Astrocyte (in vitro differentiated cells and primary cell): ENCODE measurements around the gene RBCK1. TPM values are rescaled to one million over a fixed set of nuclear protein-coding genes. Genes with fewer than 3 reads are reported as not detected.

Experiments
- DNase-seq: peaks from one replicate; pipeline ENCODE4 v3.0.0-alpha.2; 2010; ENCODE audit warnings: low read depth
- FAIRE-seq: peaks from 2 replicates; lab custom pipeline; 2011; peaks lifted over from hg19 to GRCh38; lab: Jason Lieb, UNC
- H2AFZ ChIP-seq: 2 replicates; pipeline ENCODE4 v1.6.0; 2012; ENCODE audit warnings: low read depth, low read length, inconsistent platforms
- H3K27ac ChIP-seq: 2 replicates; pipeline ENCODE4 v1.5.1; 2011; ENCODE audit warnings: low read depth, low read length, inconsistent platforms
- H3K27me3 ChIP-seq: 2 replicates; pipeline ENCODE4 v1.6.0; 2011; ENCODE audit warnings: low read length, inconsistent platforms; ENCODE audit not compliant: insufficient read depth
- H3K36me3 ChIP-seq: 2 replicates; pipeline ENCODE4 v1.5.1; 2011; ENCODE audit warnings: low read length, inconsistent platforms; ENCODE audit not compliant: insufficient read depth
- H3K4me1 ChIP-seq: 2 replicates; pipeline ENCODE4 v1.5.1; 2011; ENCODE audit warnings: low read length, inconsistent platforms; ENCODE audit not compliant: insufficient read depth
- H3K4me2 ChIP-seq: 2 replicates; pipeline ENCODE4 v1.6.0; 2012; ENCODE audit warnings: low read length, inconsistent platforms
- H3K4me3 ChIP-seq: 2 replicates; pipeline ENCODE4 v1.5.1; 2011; ENCODE audit warnings: low read depth, mild to moderate bottlenecking, low read length, inconsistent platforms; ENCODE audit not compliant: insufficient read depth
- H3K79me2 ChIP-seq: 2 replicates; pipeline ENCODE4 v1.6.0; 2012; ENCODE audit warnings: mild to moderate bottlenecking, low read length, inconsistent platforms; ENCODE audit not compliant: insufficient read depth
- H3K9ac ChIP-seq: 2 replicates; pipeline ENCODE4 v1.6.0; 2012; ENCODE audit warnings: mild to moderate bottlenecking, low read length, inconsistent platforms
- H3K9me3 ChIP-seq: 2 replicates; pipeline ENCODE4 v1.5.1; 2012; ENCODE audit warnings: low read depth, mild to moderate bottlenecking, low read length, inconsistent platforms; ENCODE audit not compliant: insufficient read depth
- H4K20me1 ChIP-seq: 2 replicates; pipeline ENCODE4 v1.6.0; 2012; ENCODE audit warnings: low read length, inconsistent platforms; ENCODE audit not compliant: insufficient read depth
- H3K27ac Mint-ChIP-seq: one replicate; pipeline ENCODE4 v1.8.0; 2021; ENCODE audit warnings: mild to moderate bottlenecking, mixed read lengths; ENCODE audit not compliant: unreplicated experiment
- H3K27me3 Mint-ChIP-seq: one replicate; pipeline ENCODE4 v1.8.0; 2021; ENCODE audit warnings: low read depth, mixed read lengths; ENCODE audit not compliant: unreplicated experiment
- H3K36me3 Mint-ChIP-seq: one replicate; pipeline ENCODE4 v1.8.0; 2021; ENCODE audit warnings: low read depth, mixed read lengths; ENCODE audit not compliant: unreplicated experiment
- H3K4me1 Mint-ChIP-seq: one replicate; pipeline ENCODE4 v1.8.0; 2021; ENCODE audit warnings: low read depth, mixed read lengths; ENCODE audit not compliant: unreplicated experiment
- H3K4me3 Mint-ChIP-seq: one replicate; pipeline ENCODE4 v1.8.0; 2021; ENCODE audit warnings: mild to moderate bottlenecking, moderate library complexity, mixed read lengths; ENCODE audit not compliant: unreplicated experiment
- H3K9me3 Mint-ChIP-seq: one replicate; pipeline ENCODE4 v1.8.0; 2021; ENCODE audit warnings: mild to moderate bottlenecking, mixed read lengths; ENCODE audit not compliant: unreplicated experiment
- CTCF ChIP-seq: IDR thresholded peaks from 2 replicates; pipeline ENCODE4 v1.5.1; 2011; ENCODE audit warnings: low read depth, mild to moderate bottlenecking, inconsistent platforms, low read length, moderate library complexity; ENCODE audit not compliant: insufficient read depth
- EZH2 ChIP-seq: IDR thresholded peaks from 2 replicates; pipeline ENCODE4 v1.6.1; 2012; ENCODE audit warnings: mild to moderate bottlenecking, low read length, inconsistent platforms; ENCODE audit not compliant: insufficient read depth
- total RNA-seq: library from RNA; stranded (reverse); gene quantifications from 2 replicates; pipeline ENCODE4 v1.2.1, GENCODE V29; 2021

Gene RBCK1
- total RNA-seq, 1 donor from 2014 or later, result 124 TPM

DNA sequence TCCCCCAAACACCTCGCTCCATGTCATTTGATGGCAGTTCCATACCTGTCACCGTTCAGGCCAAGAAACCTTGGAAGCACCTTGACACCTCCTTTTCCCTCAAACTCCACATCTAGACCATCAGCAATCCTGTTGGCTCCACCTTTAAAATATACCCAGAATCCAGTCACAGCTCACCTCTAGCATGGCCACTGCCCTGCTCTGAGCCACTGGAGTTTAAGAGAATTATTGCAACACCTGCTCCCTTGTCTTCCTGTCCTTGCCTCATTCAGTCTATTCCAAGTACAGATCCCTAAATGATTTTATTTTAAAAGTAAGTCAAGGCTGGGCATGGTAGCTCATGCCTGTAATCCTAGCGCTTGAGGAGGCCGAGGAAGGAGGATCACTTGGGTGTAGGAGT lies 39.2 kb upstream of the RBCK1 start:
- Histone ChIP-seq H3K27me3 (no peaks in the 10 kb centered on the region), H3K9me3 (no peaks in the 10 kb centered on the region), H3K9ac (no peak overlapping the region), H3K79me2 (no peaks in the 10 kb centered on the region), H4K20me1 (no peaks in the 10 kb centered on the region), H3K27ac (no peak overlapping the region), H3K4me2 (no peak overlapping the region), H3K4me1 (peaks cover 22% of the 10 kb centered on the region), H3K4me3 (no peak overlapping the region), H2AFZ (no peak overlapping the region), H3K36me3 (no peaks in the 10 kb centered on the region)
- DNase-seq (no peak), FAIRE-seq (no peak)
- TF ChIP-seq EZH2 (no peak), CTCF (no peak)
- Mint-ChIP-seq H3K36me3 (no peaks in the 10 kb centered on the region), H3K4me1 (peaks cover 23% of the 10 kb centered on the region), H3K4me3 (no peak overlapping the region), H3K27ac (peak overlapping the region; percentile 41), H3K9me3 (no peaks in the 10 kb centered on the region), H3K27me3 (no peaks in the 10 kb centered on the region)

- Histone ChIP-seq H3K9ac (no peak overlapping the region), H3K4me2 (no peak overlapping the region), H3K27ac (no peak overlapping the region), H4K20me1 (no peaks in the 10 kb centered on the region), H3K9me3 (no peaks in the 10 kb centered on the region), H3K79me2 (no peaks in the 10 kb centered on the region), H2AFZ (no peak overlapping the region), H3K36me3 (no peaks in the 10 kb centered on the region), H3K4me1 (peaks cover 17% of the 10 kb centered on the region), H3K27me3 (no peaks in the 10 kb centered on the region), H3K4me3 (no peak overlapping the region)
- no peak overlapping the region for H3K27ac Mint-ChIP-seq
- DNase-seq, result no peak
- no peak overlapping the region for H3K4me3 Mint-ChIP-seq
- H3K36me3 Mint-ChIP-seq, result no peaks in the 10 kb centered on the region
- peaks cover 21% of the 10 kb centered on the region for H3K4me1 Mint-ChIP-seq
- FAIRE-seq, result no peak
- no peaks in the 10 kb centered on the region for H3K9me3 Mint-ChIP-seq
- TF ChIP-seq EZH2 (no peak), CTCF (no peak)
- no peaks in the 10 kb centered on the region for H3K27me3 Mint-ChIP-seq
Measured at GRCh38 chr20:370151-370600, 37.9 kb upstream of the RBCK1 start.

GRCh38 chr20:370977-371754 lies 36.9 kb upstream of the RBCK1 start:
- Histone ChIP-seq H3K9ac (no peak overlapping the region), H3K4me3 (no peak overlapping the region), H2AFZ (no peak overlapping the region), H3K79me2 (no peaks in the 10 kb centered on the region), H3K9me3 (no peaks in the 10 kb centered on the region), H4K20me1 (no peaks in the 10 kb centered on the region), H3K27me3 (no peaks in the 10 kb centered on the region), H3K36me3 (no peaks in the 10 kb centered on the region), H3K4me1 (peaks cover 16% of the 10 kb centered on the region), H3K4me2 (no peak overlapping the region), H3K27ac (no peak overlapping the region)
- peaks cover 21% of the 10 kb centered on the region for H3K4me1 Mint-ChIP-seq
- no peaks in the 10 kb centered on the region for H3K9me3 Mint-ChIP-seq
- no peaks in the 10 kb centered on the region for H3K36me3 Mint-ChIP-seq
- TF ChIP-seq CTCF, result no peak
- no peak for TF ChIP-seq EZH2
- H3K27ac Mint-ChIP-seq, result peak overlapping the region; percentile 82
- no peak for DNase-seq
- peaks cover 2% of the 10 kb centered on the region for H3K27me3 Mint-ChIP-seq
- no peak overlapping the region for H3K4me3 Mint-ChIP-seq
- FAIRE-seq, result no peak
